NCI-H1436 treated with DMSO at 0.1 percent for 48 hours (cell line): Measurements from ENCODE around the gene OASL.
"Not testable (repeated sequence)": the region's sequence is repeated elsewhere in the genome, so short reads cannot be mapped to it uniquely, and the experiment has no call there.

Experiments used
- DNase-seq: peaks from one replicate; lab custom pipeline; 2025; lab: John Stamatoyannopoulos, UW

OASL gene, protein sequence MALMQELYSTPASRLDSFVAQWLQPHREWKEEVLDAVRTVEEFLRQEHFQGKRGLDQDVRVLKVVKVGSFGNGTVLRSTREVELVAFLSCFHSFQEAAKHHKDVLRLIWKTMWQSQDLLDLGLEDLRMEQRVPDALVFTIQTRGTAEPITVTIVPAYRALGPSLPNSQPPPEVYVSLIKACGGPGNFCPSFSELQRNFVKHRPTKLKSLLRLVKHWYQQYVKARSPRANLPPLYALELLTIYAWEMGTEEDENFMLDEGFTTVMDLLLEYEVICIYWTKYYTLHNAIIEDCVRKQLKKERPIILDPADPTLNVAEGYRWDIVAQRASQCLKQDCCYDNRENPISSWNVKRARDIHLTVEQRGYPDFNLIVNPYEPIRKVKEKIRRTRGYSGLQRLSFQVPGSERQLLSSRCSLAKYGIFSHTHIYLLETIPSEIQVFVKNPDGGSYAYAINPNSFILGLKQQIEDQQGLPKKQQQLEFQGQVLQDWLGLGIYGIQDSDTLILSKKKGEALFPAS

GRCh38 chr12:121038861-121039668 lies at the start of gene OASL:
Gene OASL, minus strand, starts transcription at chr12:121039246. Its CDS starts 275 bp downstream, at chr12:121038971.
- DNase-seq = no peak

- DNase-seq = no peak
These were observed 49.1 kb upstream of the OASL start for GRCh38 chr12:121088195-121088585.

- DNase-seq = no peak
These were observed 48.6 kb upstream of the OASL start for GRCh38 chr12:121087467-121088194.

- DNase-seq = no peak
These were observed 47.8 kb upstream of the OASL start for GRCh38 chr12:121086781-121087295.

GRCh38 chr12:121085506-121086353 lies 46.7 kb upstream of the OASL start:
- no peak for DNase-seq

DNA sequence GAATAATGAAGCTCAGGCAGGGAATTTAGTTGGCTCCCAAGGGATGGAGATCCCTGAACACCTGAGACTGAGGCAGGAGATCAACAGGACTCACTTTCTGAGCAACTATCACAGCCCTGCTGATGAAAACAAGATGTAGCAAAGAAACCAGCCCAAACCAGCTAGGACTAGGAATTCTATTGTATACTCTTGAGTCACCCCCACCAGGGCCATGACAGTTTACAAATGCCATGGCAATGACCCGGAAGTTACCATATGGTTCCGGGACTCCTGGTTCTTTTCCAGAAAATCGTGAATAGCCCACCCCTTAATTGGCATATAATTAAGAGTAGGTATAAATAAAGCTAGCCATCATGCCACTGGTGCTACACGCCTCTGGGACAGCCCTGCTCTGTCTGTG lies 46.0 kb upstream of the OASL start:
- DNase-seq = no peak

DNA sequence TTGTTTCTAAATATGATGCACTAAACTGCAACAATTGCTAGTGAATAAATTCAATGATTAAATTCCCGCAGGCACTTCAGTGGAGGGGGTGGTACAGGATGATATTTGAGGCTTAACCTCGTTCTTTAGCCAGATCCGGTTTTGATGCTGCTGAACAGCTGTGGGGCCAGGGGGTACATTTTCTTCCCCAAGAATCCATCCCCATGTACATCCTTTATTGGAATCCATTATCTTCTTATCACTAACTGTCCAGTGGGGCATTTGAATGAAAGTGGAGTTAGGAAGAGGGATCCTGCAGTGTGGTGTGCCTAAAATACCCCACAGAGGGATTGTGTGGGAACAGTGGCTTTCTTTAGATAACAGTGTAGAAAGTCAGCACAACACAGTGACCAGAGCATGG lies 45.2 kb upstream of the OASL start:
- DNase-seq = no peak

- DNase-seq = no peak
These were observed 41.9 kb upstream of the OASL start for GRCh38 chr12:121080909-121081308.

DNA sequence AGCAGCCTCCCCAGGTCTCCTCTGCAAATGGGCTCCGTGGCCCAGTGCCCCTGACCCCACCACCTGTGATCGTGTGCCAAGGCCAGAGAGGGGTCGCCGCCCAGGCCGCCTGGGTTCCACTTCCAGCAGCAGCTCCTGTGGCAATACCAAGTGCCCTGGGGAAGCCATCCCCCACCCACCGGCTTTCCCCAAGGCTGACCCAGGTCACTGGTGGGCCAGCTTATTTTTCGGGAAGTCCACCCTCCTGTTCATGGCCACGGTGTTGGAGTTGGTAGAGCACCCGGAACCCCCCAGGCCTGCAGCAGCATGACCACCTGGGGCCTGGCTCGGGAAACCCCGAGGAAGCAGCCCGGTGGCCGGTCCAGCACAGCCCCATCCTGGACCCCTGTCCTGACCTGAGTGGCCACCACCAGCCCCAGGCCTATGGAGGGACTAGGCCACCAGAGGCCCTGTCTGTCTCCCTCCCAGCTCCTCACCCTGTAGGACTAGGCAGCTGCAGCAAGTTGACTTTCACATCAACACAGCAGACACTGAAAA lies 40.8 kb upstream of the OASL start:
- DNase-seq = no peak

GRCh38 chr12:121077440-121077839 lies 38.4 kb upstream of the OASL start:
- not testable (repeated sequence) for DNase-seq

- DNase-seq = not testable (repeated sequence)
These were observed 36.9 kb upstream of the OASL start for GRCh38 chr12:121075911-121076310.

DNA sequence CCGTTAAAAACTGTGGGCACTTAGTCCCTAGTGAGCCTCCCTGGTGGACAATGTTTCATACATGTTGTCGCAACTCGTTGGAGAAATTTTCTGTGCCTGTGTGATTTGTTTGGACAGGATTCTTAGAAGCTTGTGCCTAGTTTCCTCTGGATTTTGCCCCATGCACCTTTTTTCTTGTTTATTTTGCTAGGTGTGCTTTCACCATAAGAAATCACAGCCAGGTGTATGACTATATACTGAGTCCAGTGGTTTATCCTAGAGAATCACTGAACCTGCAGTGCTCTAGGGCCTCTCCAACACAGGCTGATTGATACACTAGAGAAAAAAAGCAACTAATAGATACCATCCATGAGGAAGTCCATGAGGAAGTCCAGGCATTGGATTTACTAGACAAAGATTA lies 33.1 kb upstream of the OASL start:
- no peak for DNase-seq

DNA sequence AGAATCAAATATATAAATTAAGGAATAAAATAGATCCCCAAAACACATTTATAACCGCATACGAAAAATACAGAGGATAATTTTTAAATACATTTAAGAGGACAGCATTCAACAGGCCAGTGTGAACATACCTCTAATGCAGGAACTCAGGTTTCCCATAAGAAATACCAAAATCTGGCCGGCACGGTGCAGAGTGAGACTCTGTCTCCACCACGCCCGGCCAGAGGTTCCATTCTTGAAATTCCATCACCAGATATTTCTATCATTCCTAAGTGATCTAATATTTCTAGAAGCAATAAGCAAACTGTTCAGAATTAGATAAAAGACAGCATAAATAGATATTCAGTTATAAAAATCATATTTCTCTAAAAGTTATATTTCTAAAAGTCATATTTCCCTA lies 30.2 kb upstream of the OASL start:
- DNase-seq = no peak

DNA sequence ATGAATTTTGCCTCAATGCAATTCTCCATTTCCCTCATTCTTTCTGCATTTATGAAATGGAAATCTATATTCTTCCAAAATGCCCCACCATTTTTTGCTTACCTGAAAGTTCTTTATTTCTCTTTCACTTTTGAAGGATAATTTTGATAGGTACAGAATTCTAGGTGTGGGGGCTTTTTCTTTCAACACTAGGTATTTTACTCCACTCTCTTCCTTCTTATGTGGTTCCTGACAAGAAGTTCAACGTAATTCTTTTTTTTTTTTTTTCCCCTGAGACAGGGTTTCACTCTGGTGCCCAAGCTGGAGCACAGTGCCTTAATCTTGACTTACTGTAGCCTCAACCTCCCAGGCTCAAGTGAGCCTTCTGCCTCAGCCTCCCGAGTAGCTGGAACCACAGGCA lies 26.3 kb upstream of the OASL start:
- no peak for DNase-seq

DNA sequence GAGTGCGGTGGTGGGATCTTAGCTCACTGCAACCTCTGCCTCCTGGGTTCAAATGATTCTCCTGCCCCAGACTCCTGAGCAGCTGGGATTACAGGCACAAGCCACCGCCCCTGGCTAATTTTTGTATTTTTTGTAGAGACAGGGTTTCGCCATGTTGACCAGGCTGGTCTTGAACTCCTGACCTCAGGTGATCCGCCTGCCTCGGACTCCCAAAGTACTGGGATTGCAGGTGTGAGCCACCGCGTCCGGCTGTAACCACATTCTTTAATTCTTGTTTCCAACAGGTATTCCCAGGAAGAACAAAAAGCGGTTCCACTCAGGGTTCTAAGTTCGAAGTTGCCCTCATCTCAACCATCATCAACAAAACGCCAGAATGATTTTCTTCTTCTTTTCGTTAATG lies 25.5 kb upstream of the OASL start:
- DNase-seq = not testable (repeated sequence)

DNA sequence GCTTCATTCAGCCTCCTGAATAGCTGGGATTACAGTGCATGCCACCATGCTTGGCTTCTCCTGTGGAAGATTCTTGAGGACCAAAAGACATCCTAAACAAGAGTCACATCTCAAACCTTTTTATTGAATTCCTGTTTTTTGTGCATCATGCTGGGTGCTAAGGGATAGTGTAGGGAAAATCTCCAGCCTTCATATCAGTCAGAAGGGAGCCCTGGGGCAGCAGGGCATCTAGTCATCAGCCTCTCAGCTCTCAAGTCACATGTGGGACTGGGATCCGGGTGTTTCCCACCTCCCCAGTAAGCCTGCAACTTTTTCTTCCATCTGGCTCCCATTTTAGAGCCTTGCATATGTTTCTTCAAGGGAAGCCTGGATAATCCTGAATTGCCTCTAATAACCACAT lies 25.1 kb upstream of the OASL start:
- DNase-seq = no peak

GRCh38 chr12:121062391-121063045 lies 23.5 kb upstream of the OASL start:
- DNase-seq = no peak

DNA sequence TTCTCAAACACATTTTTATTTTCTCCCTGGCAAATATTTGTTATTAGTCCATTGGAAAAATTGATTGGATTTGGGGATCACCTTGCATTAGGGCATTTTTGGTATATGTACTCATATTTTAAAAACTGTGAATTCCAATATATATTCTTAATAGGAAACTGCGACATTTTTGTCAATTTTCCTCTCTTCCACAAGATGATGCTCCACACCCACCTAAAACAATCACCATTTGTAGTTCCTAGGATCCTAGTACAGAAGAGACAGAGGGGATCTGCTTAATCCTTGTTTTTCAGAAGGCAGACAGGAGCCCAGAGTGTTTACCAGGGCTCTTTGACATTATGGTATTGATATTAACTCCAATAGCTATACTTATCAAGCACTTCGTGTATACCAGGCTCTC lies 22.8 kb upstream of the OASL start:
- DNase-seq = no peak

GRCh38 chr12:121060149-121061001 lies 21.3 kb upstream of the OASL start:
- DNase-seq = no peak
